RWPE1 (cell line): Measurements from ENCODE around the gene HOXA10.

Experiments used
- CTCF ChIA-PET: fragments of 350-600 bp; sonication (Branson Sonifier 250); formaldehyde crosslinking; extraction: SDS; loops from one replicate; lab custom pipeline; 2021; lab: Yijun Ruan, JAX
- POLR2A ChIA-PET: fragments of 400-600 bp; formaldehyde crosslinking; extraction: SDS; loops from one replicate; lab custom pipeline; 2020; ENCODE audit warnings: antibody characterized with exemption; ENCODE audit not compliant: low non-redundant PET; lab: Yijun Ruan, JAX
- DNase-seq: peaks from one replicate; pipeline ENCODE4 v3.0.0; 2012; ENCODE audit warnings: low spot score
- H3K27ac ChIP-seq: fragments of 450-650 bp; 2 replicates; pipeline ENCODE4 v1.5.1; 2017
- CTCF ChIP-seq: fragments of 450-650 bp; conservative IDR thresholded peaks from 2 replicates; pipeline ENCODE4 v1.5.1; 2017; ENCODE audit warnings: low read depth, mild to moderate bottlenecking

The HOXA10 gene

GRCh38 chr7:27183682-27184336, 9.7 kb upstream of the HOXA10 start:
- TF ChIP-seq CTCF, result no peak
- ChIA-PET CTCF (interaction anchor here (0.6 to 1.3 kb wide), 9 partner anchors 8 to 1206 kb away, joined by 3 to 6 read pairs (median 3); no protein-coding TSS in a partner anchor), POLR2A (interaction anchor here (0.7 to 1.1 kb wide), 2 partner anchors 11 to 459 kb away, joined by 4 to 11 read pairs; no protein-coding TSS in a partner anchor)
- no peak for DNase-seq
- peak overlapping the region; percentile 98 for H3K27ac ChIP-seq

GRCh38 chr7:27182861-27183681, 9.0 kb upstream of the HOXA10 start:
- DNase-seq, result no peak
- POLR2A ChIA-PET, result interaction anchor here (0.7 kb wide), 1 partner anchor 459 kb away, joined by 11 read pairs; no protein-coding TSS in a partner anchor
- CTCF ChIA-PET, result interaction anchor here (0.5 to 1.3 kb wide), 9 partner anchors 7 to 1207 kb away, joined by 3 to 6 read pairs (median 3); no protein-coding TSS in a partner anchor
- H3K27ac ChIP-seq, result peak overlapping the region; percentile 98
- TF ChIP-seq CTCF, result no peak

- DNase-seq, result no peak
- H3K27ac ChIP-seq, result peak overlapping the region; percentile 98
- ChIA-PET CTCF (interaction anchor here (0.7 to 0.9 kb wide), 3 partner anchors 10 to 18 kb away, joined by 3 to 5 read pairs (median 3); no protein-coding TSS in a partner anchor), POLR2A (no interaction called here)
- no peak for TF ChIP-seq CTCF
Observed at GRCh38 chr7:27182285-27182841, 8.2 kb upstream of the HOXA10 start.

- no peak for TF ChIP-seq CTCF
- H3K27ac ChIP-seq, result peak overlapping the region; percentile 98
- ChIA-PET CTCF (interaction anchor here (0.9 kb wide), 1 partner anchor 10 kb away, joined by 5 read pairs; no protein-coding TSS in a partner anchor), POLR2A (no interaction called here)
- DNase-seq, result no peak
Observed at GRCh38 chr7:27181795-27182275, 7.7 kb upstream of the HOXA10 start.

- CTCF ChIA-PET, result interaction anchor here (0.6 to 2.5 kb wide), 14 partner anchors 9 to 840 kb away, joined by 3 to 30 read pairs (median 4); no protein-coding TSS in a partner anchor
- POLR2A ChIA-PET, result interaction anchor here (1.0 kb wide), 1 partner anchor 33 kb away, joined by 3 read pairs; the partner anchor contains the start of gene HOXA6
- TF ChIP-seq CTCF, result no peak
- H3K27ac ChIP-seq, result peak overlapping the region; percentile 89
- DNase-seq, result no peak
Observed at GRCh38 chr7:27180431-27181420, 6.6 kb upstream of the HOXA10 start.
